Fibroblast of pulmonary artery (primary cell): Measurements from ENCODE around the gene UCP3.
A peak's percentile ranks its signal among the peaks of the same experiment; 100 is the strongest.

Experiments
- DNase-seq: peaks from one replicate; pipeline ENCODE4 v3.0.0-alpha.2; 2010; ENCODE audit warnings: low read depth
- H3K4me3 ChIP-seq: replicated peaks from 2 replicates; pipeline ENCODE4 v1.5.1; 2011; ENCODE audit warnings: low read depth, mild to moderate bottlenecking, control low read depth, low read length, moderate library complexity
- CTCF ChIP-seq: IDR thresholded peaks from 2 replicates; pipeline ENCODE4 v1.5.1; 2011; ENCODE audit warnings: mild to moderate bottlenecking, control low read depth, low read length, inconsistent platforms; ENCODE audit errors: missing control alignments

Gene UCP3

GRCh38 chr11:73982595-73982989 lies 26.3 kb downstream of the UCP3 start, which contains the start of gene UCP2:
Gene UCP2 (minus strand): TSS chr11:73982843. CDS start chr11:73978378, 4,465 bp downstream.
- TF ChIP-seq CTCF: no peak
- DNase-seq: peak; percentile 65
- H3K4me3 ChIP-seq: peak within 1 kb of the TSS; percentile 70

GRCh38 chr11:73981051-73981805 lies 27.7 kb downstream of the UCP3 start:
- no peak for TF ChIP-seq CTCF
- no peak for DNase-seq
- H3K4me3 ChIP-seq: no peak overlapping the region

DNA sequence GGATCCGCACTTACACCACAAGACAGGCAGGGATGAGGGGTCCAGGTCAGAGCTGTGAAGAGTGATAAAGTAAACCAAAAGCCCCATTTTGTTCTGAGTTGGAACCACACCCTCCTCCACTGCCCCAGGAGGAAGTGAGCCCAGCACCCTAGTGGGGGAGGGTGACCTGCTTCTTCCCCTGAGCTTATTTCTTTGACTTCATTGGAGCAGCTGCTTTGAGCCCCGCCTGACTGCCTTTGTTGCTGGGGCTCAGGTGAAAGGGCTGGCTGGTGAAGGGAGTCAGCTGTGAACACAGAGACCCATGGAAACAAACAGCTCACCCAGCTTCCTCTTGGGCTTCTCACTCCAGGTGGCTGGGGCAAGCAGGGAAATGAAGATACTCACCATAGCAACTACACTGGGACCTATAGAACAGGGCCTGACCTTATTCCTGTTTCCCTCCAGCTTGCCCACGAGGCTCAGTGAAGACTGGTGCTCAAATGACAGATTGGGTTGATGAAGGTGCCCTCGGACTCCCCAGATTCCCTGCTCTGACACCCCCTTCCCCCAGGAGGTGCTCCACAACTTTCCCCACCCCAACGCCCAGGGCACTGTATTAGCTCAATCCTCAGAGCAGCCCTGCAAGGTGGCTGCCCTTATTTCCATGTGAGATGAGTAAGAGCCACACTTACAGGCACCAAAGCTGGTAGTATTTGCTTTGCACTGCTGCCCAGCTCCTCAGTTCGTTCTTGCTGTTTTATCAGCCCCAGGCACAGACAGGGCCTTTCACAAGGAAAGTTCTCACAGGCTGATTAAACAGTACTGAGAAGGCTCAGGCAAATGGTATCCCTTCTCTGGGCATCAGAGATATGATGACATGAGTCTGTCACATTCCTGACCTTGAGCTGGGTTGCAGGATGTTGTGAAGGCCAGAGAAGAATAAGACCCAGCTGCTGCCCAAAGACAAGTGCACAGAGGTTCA lies 28.6 kb downstream of the UCP3 start:
- no peak for DNase-seq
- no peak for TF ChIP-seq CTCF
- H3K4me3 ChIP-seq: no peak overlapping the region

- no peak for DNase-seq
- no peak for TF ChIP-seq CTCF
- no peak overlapping the region for H3K4me3 ChIP-seq
These were observed 30.3 kb downstream of the UCP3 start for GRCh38 chr11:73978576-73979086.

DNA sequence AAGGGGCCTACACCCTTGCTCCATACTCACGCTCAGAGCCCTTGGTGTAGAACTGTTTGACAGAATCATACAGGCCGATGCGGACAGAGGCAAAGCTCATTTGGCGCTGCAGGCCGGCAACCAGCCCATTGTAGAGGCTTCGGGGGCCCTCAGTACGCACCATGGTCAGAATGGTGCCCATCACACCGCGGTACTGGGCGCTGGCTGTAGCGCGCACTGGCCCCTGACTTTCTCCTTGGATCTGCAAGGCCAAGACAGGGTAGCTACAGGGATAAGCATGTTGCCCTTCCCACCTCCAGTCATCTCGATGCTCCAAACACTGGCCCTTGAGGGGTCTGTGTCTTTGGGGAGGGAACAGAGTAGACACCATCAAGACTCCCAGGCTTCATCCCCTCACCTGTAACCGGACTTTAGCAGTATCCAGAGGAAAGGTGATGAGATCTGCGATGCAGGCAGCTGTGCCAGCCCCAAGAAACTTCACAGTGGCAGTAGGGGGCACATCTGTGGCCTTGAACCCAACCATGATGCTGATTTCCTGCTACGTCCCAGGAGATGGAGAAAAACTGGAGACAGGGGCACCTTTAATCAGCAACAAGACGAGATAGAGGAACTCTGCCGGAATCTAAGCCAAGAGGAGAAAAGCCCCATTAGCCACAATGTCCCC lies 30.9 kb downstream of the UCP3 start:
- TF ChIP-seq CTCF: no peak
- DNase-seq: no peak
- no peak overlapping the region for H3K4me3 ChIP-seq

GRCh38 chr11:73976451-73977151 lies 32.3 kb downstream of the UCP3 start:
- DNase-seq: no peak
- no peak overlapping the region for H3K4me3 ChIP-seq

More at GRCh38 chr11:73976451-73977151, 32.3 kb downstream of the UCP3 start:
- TF ChIP-seq CTCF: no peak
